GM10248 (cell line): ENCODE results near the gene ASB16.

ENCODE experiments used
- CTCF ChIA-PET: fragments of 300-600 bp; sonication (Branson Sonifier 250); formaldehyde crosslinking; extraction: SDS; loops from one replicate; lab custom pipeline; 2021; ENCODE audit warnings: antibody characterized with exemption; lab: Yijun Ruan, JAX
- POLR2A ChIA-PET: fragments of 350-650 bp; sonication (Branson Sonifier 250); formaldehyde crosslinking; extraction: SDS; loops from one replicate; lab custom pipeline; 2020; ENCODE audit warnings: antibody characterized with exemption; lab: Yijun Ruan, JAX
- DNase-seq: peaks from one replicate; pipeline ENCODE4 v3.0.0; 2012; ENCODE audit errors: extremely low spot score
- CTCF ChIP-seq: IDR thresholded peaks from 2 replicates; pipeline ENCODE4 v1.5.1; 2012; ENCODE audit warnings: mild to moderate bottlenecking, low read depth; ENCODE audit errors: extremely low read depth, missing control alignments, control extremely low read depth

The ASB16 gene

GRCh38 chr17:44186307-44187130 lies 16.0 kb downstream of the ASB16 start, which contains the start of gene TMUB2:
TMUB2 (plus strand) TSS chr17:44186972; CDS start chr17:44187709, 737 bp downstream.
- TF ChIP-seq CTCF, result no peak
- ChIA-PET POLR2A (interaction anchor here (0.6 to 1.0 kb wide), 5 partner anchors 9 to 962 kb away, joined by 3 to 7 read pairs (median 3); partner anchors contain the start of gene HEXIM1), CTCF (interaction anchor here (1.3 to 4.6 kb wide), 7 partner anchors 16 to 247 kb away, joined by 3 to 47 read pairs (median 5); partner anchors contain the start of genes ASB16 and HDAC5)
- DNase-seq, result peak; percentile 100

- peak; percentile 84 for DNase-seq
- no peak for TF ChIP-seq CTCF
- CTCF ChIA-PET, result interaction anchor here (1.7 to 4.6 kb wide), 4 partner anchors 11 to 163 kb away, joined by 5 to 47 read pairs (median 10); partner anchors contain the start of gene ASB16
- POLR2A ChIA-PET, result interaction anchor here (0.6 to 1.0 kb wide), 3 partner anchors 22 to 561 kb away, joined by 3 to 7 read pairs (median 3); no protein-coding TSS in a partner anchor
These were observed 16.8 kb downstream of the ASB16 start for GRCh38 chr17:44187131-44187899.

- ChIA-PET CTCF (interaction anchor here (1.1 to 2.6 kb wide), 5 partner anchors 10 to 163 kb away, joined by 3 to 11 read pairs (median 6); no protein-coding TSS in a partner anchor), POLR2A (no interaction called here)
- TF ChIP-seq CTCF, result no peak
- DNase-seq, result no peak
These were observed 18.3 kb downstream of the ASB16 start for GRCh38 chr17:44188576-44189403.

GRCh38 chr17:44190481-44190880 lies 20.0 kb downstream of the ASB16 start:
- no peak for DNase-seq
- CTCF ChIA-PET, result interaction anchor here (0.8 to 2.6 kb wide), 3 partner anchors 13 to 141 kb away, joined by 3 to 9 read pairs (median 9); no protein-coding TSS in a partner anchor

GRCh38 chr17:44191369-44191768 lies 20.9 kb downstream of the ASB16 start:
- no peak for TF ChIP-seq CTCF
- CTCF ChIA-PET, result interaction anchor here (2.1 kb wide), 1 partner anchor 18 kb away, joined by 9 read pairs; no protein-coding TSS in a partner anchor
- POLR2A ChIA-PET, result no interaction called here
- DNase-seq, result no peak

More at GRCh38 chr17:44190481-44190880, 20.0 kb downstream of the ASB16 start:
- no peak for TF ChIP-seq CTCF
- POLR2A ChIA-PET, result no interaction called here
